Esophagus muscularis mucosa (tissue), 4 donors: ENCODE results near the gene ZNF786. TPM values are rescaled to one million over a fixed set of nuclear protein-coding genes. Genes with fewer than 3 reads are reported as not detected.

ENCODE experiments used
- DNase-seq: peaks from one replicate; pipeline ENCODE4 v3.0.0-alpha.2; 2017; ENCODE audit errors: extremely low spot score
- H3K27ac ChIP-seq, 4 donors: fragments of 200-600 bp; sonication (generic); replicated peaks in 1 of 4; 1 replicate in 3 of 4; 2 replicates in 1 of 4; pipeline ENCODE4 v1.5.1; 2016 to 2019; ENCODE audit warnings: mild to moderate bottlenecking in 1 of 4
- H3K27me3 ChIP-seq, 4 donors: fragments of 200-600 bp; sonication (generic); one replicate each; pipeline versions ENCODE4 v1.5.1 to v1.6.0; 2016 to 2019
- H3K36me3 ChIP-seq, 4 donors: fragments of 200-600 bp; sonication (generic); one replicate each; pipeline ENCODE4 v1.5.1; 2016 to 2019
- H3K4me1 ChIP-seq, 4 donors: fragments of 200-600 bp; sonication (generic); one replicate each; pipeline ENCODE4 v1.5.1; 2016 to 2019
- H3K4me3 ChIP-seq, 4 donors: fragments of 200-600 bp; sonication (generic); 1 replicate in 2 of 4; 2 replicates in 2 of 4; pipeline ENCODE4 v1.5.1; 2016 to 2019; ENCODE audit warnings: mild to moderate bottlenecking in 4 of 4, moderate library complexity in 1 of 4
- H3K9me3 ChIP-seq, 4 donors: fragments of 200-600 bp; sonication (generic); 1 replicate in 3 of 4; 2 replicates in 1 of 4; pipeline ENCODE4 v1.5.1; 2016 to 2019
- EP300 ChIP-seq: sonication (generic); formaldehyde crosslinking; IDR thresholded peaks from one replicate; pipeline ENCODE4 v1.6.1; 2017; ENCODE audit warnings: antibody characterized with exemption
- POLR2A ChIP-seq: fragments of 450-650 bp; IDR thresholded peaks from one replicate; pipeline ENCODE4 v1.6.1; 2017; ENCODE audit warnings: antibody characterized with exemption, moderate library complexity, mild to moderate bottlenecking, low read depth
- POLR2AphosphoS5 ChIP-seq, 2 donors: sonication (generic); formaldehyde crosslinking; IDR thresholded peaks; one replicate each; pipeline ENCODE4 v1.6.1; 2017; ENCODE audit warnings: antibody characterized with exemption in 2 of 2
- WGBS: methylation state at CpG from one replicate; pipeline ENCODE4 v1.1.5; 2018; 5-methylcytosine and 5-hydroxymethylcytosine counted together
- intact Hi-C: fragments of 100-400 bp; cut with DNase I; formaldehyde crosslinking; loops from one replicate; pipeline ENCODE4 v1.15.1; 2023
- total RNA-seq, 4 donors: library from RNA; depleted of rRNA; stranded (reverse); fragments of >200 nt; gene quantifications; one replicate each; pipeline versions ENCODE4 v1.1.0 to v1.2.1, GENCODE V29; 2016
- TF ChIP-seq, protein P1 (sequence below), 3 experiments: fragments of 200-600 bp in 2 of 3; fragments of 450-650 bp in 1 of 3; sonication (generic) in 2 of 3; IDR thresholded peaks; one replicate each; pipeline ENCODE4 v1.5.1; 2017 to 2019; ENCODE audit warnings: antibody characterized with exemption in 3 of 3, mild to moderate bottlenecking in 2 of 3, moderate library complexity in 1 of 3

The ZNF786 gene
- total RNA-seq, 4 donors from 2014 or later: 4.5 to 10.7 (median 5.6) TPM

DNA sequence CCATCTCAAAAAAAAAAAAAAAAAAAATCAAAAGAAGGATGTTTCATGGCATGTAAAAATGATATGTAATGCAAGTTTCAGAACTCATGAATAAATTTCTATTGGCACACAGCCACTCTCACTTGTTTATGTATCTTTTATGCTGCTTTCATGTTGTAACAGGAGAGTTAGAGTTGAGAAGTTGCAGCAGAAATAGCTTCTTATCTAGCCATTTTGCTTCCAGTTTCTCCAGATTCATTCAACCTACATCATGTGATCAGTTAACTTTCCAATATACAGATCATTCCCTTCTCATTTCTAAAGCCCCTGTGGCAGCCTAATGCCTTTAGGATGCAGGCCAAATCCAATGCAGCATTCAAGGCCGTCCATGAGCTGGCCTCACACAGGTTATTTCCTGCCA lies 30.4 kb downstream of the ZNF786 start:
- no peak overlapping the region for H3K4me3 ChIP-seq
- TF ChIP-seq POLR2AphosphoS5 (IDR thresholded peaks at IDR 0.05) (no peak), POLR2A (no peak), EP300 (no peak)
- TF ChIP-seq, protein P1, sequence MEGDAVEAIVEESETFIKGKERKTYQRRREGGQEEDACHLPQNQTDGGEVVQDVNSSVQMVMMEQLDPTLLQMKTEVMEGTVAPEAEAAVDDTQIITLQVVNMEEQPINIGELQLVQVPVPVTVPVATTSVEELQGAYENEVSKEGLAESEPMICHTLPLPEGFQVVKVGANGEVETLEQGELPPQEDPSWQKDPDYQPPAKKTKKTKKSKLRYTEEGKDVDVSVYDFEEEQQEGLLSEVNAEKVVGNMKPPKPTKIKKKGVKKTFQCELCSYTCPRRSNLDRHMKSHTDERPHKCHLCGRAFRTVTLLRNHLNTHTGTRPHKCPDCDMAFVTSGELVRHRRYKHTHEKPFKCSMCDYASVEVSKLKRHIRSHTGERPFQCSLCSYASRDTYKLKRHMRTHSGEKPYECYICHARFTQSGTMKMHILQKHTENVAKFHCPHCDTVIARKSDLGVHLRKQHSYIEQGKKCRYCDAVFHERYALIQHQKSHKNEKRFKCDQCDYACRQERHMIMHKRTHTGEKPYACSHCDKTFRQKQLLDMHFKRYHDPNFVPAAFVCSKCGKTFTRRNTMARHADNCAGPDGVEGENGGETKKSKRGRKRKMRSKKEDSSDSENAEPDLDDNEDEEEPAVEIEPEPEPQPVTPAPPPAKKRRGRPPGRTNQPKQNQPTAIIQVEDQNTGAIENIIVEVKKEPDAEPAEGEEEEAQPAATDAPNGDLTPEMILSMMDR (IDR thresholded peaks at IDR 0.05): no peak
- H3K27ac ChIP-seq: no peak overlapping the region
- no peaks in the 10 kb centered on the region for H3K36me3 ChIP-seq
- no peak for DNase-seq
- 42% methylated on average over 1 of the region's 1 CpG for WGBS
- no peaks in the 10 kb centered on the region for H3K9me3 ChIP-seq
- intact Hi-C loops: no loop called here
- H3K4me1 ChIP-seq: peaks cover 0 to 6% (median 5%) of the 10 kb centered on the region in 4 donors
- H3K27me3 ChIP-seq: no peaks in the 10 kb centered on the region

DNA sequence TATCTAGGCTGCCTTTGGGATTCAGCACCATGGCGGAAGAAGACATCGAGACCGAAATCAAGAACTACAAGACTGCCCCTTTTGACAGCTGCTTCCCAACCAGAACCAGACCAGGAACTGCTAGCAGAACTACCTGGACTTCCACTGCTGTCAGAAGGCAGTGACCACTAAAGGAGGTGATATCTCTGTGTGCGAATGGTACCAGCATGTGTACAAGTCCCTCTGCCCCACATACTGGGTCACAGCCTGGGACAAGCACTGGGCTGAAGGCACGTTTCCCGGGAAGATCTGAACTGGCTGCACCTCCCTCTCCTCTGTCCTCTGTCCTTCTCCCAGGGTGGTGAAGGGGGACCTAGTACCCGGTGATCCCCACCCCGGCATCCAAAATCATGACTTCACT lies 36.6 kb downstream of the ZNF786 start:
- TF ChIP-seq, protein P1 (IDR thresholded peaks at IDR 0.05): no peak
- no peak for TF ChIP-seq POLR2AphosphoS5 (IDR thresholded peaks at IDR 0.05)
- TF ChIP-seq POLR2A: no peak
- no peak for TF ChIP-seq EP300
- H3K4me1 ChIP-seq: no peaks in the 10 kb centered on the region
- intact Hi-C loops: no loop called here
- H3K36me3 ChIP-seq: no peaks in the 10 kb centered on the region
- no peak overlapping the region for H3K27ac ChIP-seq
- no peak overlapping the region for H3K4me3 ChIP-seq
- H3K9me3 ChIP-seq: no peaks in the 10 kb centered on the region
- 100% methylated on average over 6 of the region's 8 CpGs for WGBS
- no peak for DNase-seq
- H3K27me3 ChIP-seq: no peaks in the 10 kb centered on the region

DNA sequence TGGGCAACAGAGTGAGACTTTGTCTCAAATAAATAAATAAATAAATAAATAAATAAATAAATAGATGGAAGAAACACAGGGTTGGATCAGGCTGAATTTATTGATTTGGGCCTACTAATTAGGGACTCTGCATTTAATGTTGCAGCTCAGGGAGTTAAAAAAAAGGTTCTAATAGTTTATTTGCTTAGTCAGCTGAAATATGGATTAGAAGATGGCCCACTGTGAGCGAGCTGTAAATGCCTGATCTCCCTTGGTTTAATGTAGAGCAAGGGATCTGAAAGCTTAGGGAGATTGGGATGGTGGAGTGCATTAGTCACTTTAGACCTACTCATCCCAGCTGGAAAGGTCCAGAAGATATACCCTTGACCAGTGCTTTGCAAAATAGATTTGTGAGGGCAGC lies 37.1 kb downstream of the ZNF786 start:
- whole genome bisulfite sequencing: 100% methylated on average over 1 of the region's 1 CpG
- H3K27ac ChIP-seq: no peak overlapping the region
- intact Hi-C loops: no loop called here
- no peak for DNase-seq
- no peak for TF ChIP-seq POLR2AphosphoS5 (IDR thresholded peaks at IDR 0.05)
- TF ChIP-seq, protein P1 (IDR thresholded peaks at IDR 0.05): no peak
- no peak for TF ChIP-seq POLR2A
- TF ChIP-seq EP300: no peak
- H3K27me3 ChIP-seq: no peaks in the 10 kb centered on the region
- H3K36me3 ChIP-seq: no peaks in the 10 kb centered on the region
- no peak overlapping the region for H3K4me3 ChIP-seq
- no peaks in the 10 kb centered on the region for H3K9me3 ChIP-seq
- H3K4me1 ChIP-seq: no peaks in the 10 kb centered on the region

DNA sequence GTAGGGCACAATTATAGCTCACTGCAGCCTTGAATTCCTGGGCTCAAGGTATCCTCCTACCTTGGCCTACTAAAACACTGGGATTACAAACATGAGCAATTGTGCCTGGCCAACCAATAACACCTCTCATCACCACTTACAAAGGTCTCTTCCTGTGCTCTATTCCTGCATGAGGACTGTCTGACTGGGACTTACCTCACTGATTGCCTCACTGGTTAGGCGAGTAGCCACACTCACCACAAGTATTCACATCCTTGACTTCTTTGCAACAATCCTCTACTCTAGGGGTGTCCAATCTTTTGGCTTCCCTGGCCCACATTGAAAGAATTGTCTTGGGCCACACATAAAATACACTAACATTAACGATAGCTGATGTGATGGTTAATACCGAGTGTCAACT lies 39.6 kb downstream of the ZNF786 start:
- H3K4me3 ChIP-seq: no peak overlapping the region
- TF ChIP-seq, protein P1 (IDR thresholded peaks at IDR 0.05): no peak
- TF ChIP-seq POLR2AphosphoS5 (IDR thresholded peaks at IDR 0.05) (no peak), POLR2A (no peak), EP300 (no peak)
- intact Hi-C loops: no loop called here
- H3K36me3 ChIP-seq: no peaks in the 10 kb centered on the region
- no peak for DNase-seq
- H3K4me1 ChIP-seq: no peaks in the 10 kb centered on the region
- no peak overlapping the region for H3K27ac ChIP-seq
- 91% methylated on average over 3 of the region's 3 CpGs for WGBS
- no peaks in the 10 kb centered on the region for H3K9me3 ChIP-seq
- no peaks in the 10 kb centered on the region for H3K27me3 ChIP-seq

DNA sequence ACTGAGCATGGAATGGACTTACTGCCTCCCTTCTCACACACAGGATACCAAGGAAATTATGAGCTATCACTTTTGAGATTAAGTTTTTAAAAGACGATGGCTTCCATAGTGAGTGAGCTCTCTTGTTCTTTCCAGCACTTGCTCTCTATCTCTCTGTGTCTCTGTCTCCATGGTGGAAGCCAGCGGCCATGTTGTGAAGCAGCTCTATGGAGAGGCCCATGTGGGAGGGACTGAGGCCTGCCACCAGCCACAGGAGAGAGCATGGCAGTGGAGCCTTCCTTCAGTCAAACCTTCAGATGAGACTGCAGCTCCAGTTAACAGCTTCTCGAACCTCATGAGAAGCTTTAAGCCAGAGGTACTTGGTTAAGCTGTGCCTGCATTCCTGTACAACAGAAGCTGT lies 41.7 kb downstream of the ZNF786 start:
- Histone ChIP-seq H3K9me3 (no peaks in the 10 kb centered on the region), H3K4me3 (no peak overlapping the region), H3K4me1 (no peaks in the 10 kb centered on the region), H3K27me3 (no peaks in the 10 kb centered on the region), H3K27ac (no peak overlapping the region), H3K36me3 (no peaks in the 10 kb centered on the region)
- no peak for DNase-seq
- TF ChIP-seq, protein P1 (IDR thresholded peaks at IDR 0.05): no peak
- TF ChIP-seq POLR2A (no peak), EP300 (no peak), POLR2AphosphoS5 (IDR thresholded peaks at IDR 0.05) (no peak)
- intact Hi-C loops: no loop called here
- WGBS: 94% methylated on average over 3 of the region's 3 CpGs
